Neural cell (in vitro differentiated cells): Measurements from ENCODE around the gene PAPSS2. TPM values are rescaled to one million over a fixed set of nuclear protein-coding genes. Genes with fewer than 3 reads are reported as not detected.
"Not testable (repeated sequence)": the region's sequence is repeated elsewhere in the genome, so short reads cannot be mapped to it uniquely, and the experiment has no call there.

Experiments
- H2AFZ ChIP-seq: fragments of 200-600, 300-800 bp; sonication (generic), shearing (Covaris generic); 2 replicates; pipeline ENCODE4 v1.6.0; 2014; ENCODE audit warnings: low read depth, mild to moderate bottlenecking, antibody characterized with exemption, low read length, moderate library complexity
- H3F3A ChIP-seq: fragments of 200-600 bp; shearing (Covaris generic); 2 replicates; pipeline ENCODE4 v1.6.1; 2016; ENCODE audit warnings: mild to moderate bottlenecking, moderate library complexity, mixed read lengths, antibody characterized with exemption, low read length; ENCODE audit not compliant: insufficient read depth, poor library complexity, severe bottlenecking
- H3K27ac ChIP-seq: fragments of 200-600, 300-800 bp; sonication (generic), shearing (Covaris generic); 2 replicates; pipeline ENCODE4 v1.5.1; 2014; ENCODE audit warnings: mild to moderate bottlenecking, low read length, moderate library complexity
- H3K27me3 ChIP-seq: fragments of 300-800, 200-600 bp; sonication (generic), shearing (Covaris generic); 2 replicates; pipeline ENCODE4 v1.6.0; 2014; ENCODE audit warnings: mild to moderate bottlenecking, low read depth, low read length, moderate library complexity; ENCODE audit not compliant: insufficient read depth
- H3K36me3 ChIP-seq: fragments of 300-800, 200-600 bp; sonication (generic), shearing (Covaris generic); 2 replicates; pipeline ENCODE4 v1.5.1; 2014; ENCODE audit warnings: mild to moderate bottlenecking, antibody characterized with exemption, low read length, moderate library complexity; ENCODE audit not compliant: insufficient read depth
- H3K4me2 ChIP-seq: fragments of 300-800, 200-600 bp; sonication (generic), shearing (Covaris generic); 2 replicates; pipeline ENCODE4 v1.6.0; 2014; ENCODE audit warnings: mild to moderate bottlenecking, low read length
- H3K4me3 ChIP-seq: fragments of 300-800, 200-600 bp; sonication (generic), shearing (Covaris generic); 2 replicates; pipeline ENCODE4 v1.5.1; 2014; ENCODE audit warnings: mild to moderate bottlenecking, low read length, moderate library complexity
- H3K79me2 ChIP-seq: fragments of 200-600 bp; shearing (Covaris generic); replicated peaks from 2 replicates; pipeline ENCODE4 v1.6.0; 2014; ENCODE audit warnings: mild to moderate bottlenecking, low read length, moderate library complexity; ENCODE audit not compliant: insufficient read depth
- H3K9ac ChIP-seq: fragments of 300-800, 200-600 bp; sonication (generic), shearing (Covaris generic); 2 replicates; pipeline ENCODE4 v1.6.1; 2016; ENCODE audit warnings: mild to moderate bottlenecking, low read length, mixed read lengths
- H3K9me2 ChIP-seq: fragments of 200-600 bp; shearing (Covaris generic); 2 replicates; pipeline ENCODE4 v1.6.1; 2016; ENCODE audit warnings: mild to moderate bottlenecking, low read length, mixed read lengths; ENCODE audit not compliant: insufficient read depth
- H3K9me3 ChIP-seq: fragments of 200-600, 300-800 bp; sonication (generic), shearing (Covaris generic); 2 replicates; pipeline ENCODE4 v1.6.1; 2016; ENCODE audit warnings: mild to moderate bottlenecking, mixed run types, low read length, moderate library complexity, mixed read lengths
- H4K20me1 ChIP-seq: fragments of 200-600 bp; shearing (Covaris generic); 2 replicates; pipeline ENCODE4 v1.6.1; 2016; ENCODE audit warnings: mild to moderate bottlenecking, mixed run types; ENCODE audit not compliant: insufficient read depth
- EP300 ChIP-seq: fragments of 450-650 bp; conservative IDR thresholded peaks from 2 replicates; pipeline ENCODE4 v1.6.1; 2014; ENCODE audit warnings: antibody characterized with exemption, mild to moderate bottlenecking, moderate library complexity; ENCODE audit not compliant: poor library complexity, severe bottlenecking
- EZH2 ChIP-seq: fragments of 200-600, 300-800 bp; shearing (Covaris generic), sonication (generic); IDR thresholded peaks from 2 replicates; pipeline ENCODE4 v1.6.1; 2014; ENCODE audit warnings: antibody characterized with exemption, low read length, borderline replicate concordance, mild to moderate bottlenecking; ENCODE audit not compliant: insufficient read depth, poor library complexity, severe bottlenecking
- MXI1 ChIP-seq: fragments of 450-650 bp; conservative IDR thresholded peaks from 2 replicates; pipeline ENCODE4 v1.6.1; 2014; ENCODE audit warnings: antibody characterized with exemption, mild to moderate bottlenecking; ENCODE audit not compliant: poor library complexity, severe bottlenecking
- POLR2AphosphoS5 ChIP-seq: IDR thresholded peaks from 2 replicates; pipeline ENCODE4 v1.6.1; 2012
- RAD21 ChIP-seq: fragments of 450-650 bp; conservative IDR thresholded peaks from 2 replicates; pipeline ENCODE4 v1.6.1; 2014; ENCODE audit warnings: antibody characterized with exemption, mild to moderate bottlenecking, moderate library complexity
- SMC3 ChIP-seq: fragments of 450-650 bp; conservative IDR thresholded peaks from 2 replicates; pipeline ENCODE4 v1.6.1; 2014; ENCODE audit warnings: antibody characterized with exemption, mild to moderate bottlenecking, moderate library complexity; ENCODE audit not compliant: poor library complexity
- TAF1 ChIP-seq: IDR thresholded peaks from 2 replicates; pipeline ENCODE4 v1.6.1; 2012; ENCODE audit warnings: low read depth
- polyA plus RNA-seq: library from polyadenylated mRNA; depleted of rRNA; stranded (reverse); fragments of >200 nt; gene quantifications from 2 replicates; pipeline ENCODE4 v1.2.3, GENCODE V29; 2014
- TF ChIP-seq, protein P1 (sequence below): fragments of 450-650 bp; IDR thresholded peaks from 2 replicates; pipeline ENCODE4 v1.5.1; 2014; ENCODE audit warnings: antibody characterized with exemption, mild to moderate bottlenecking, moderate library complexity; ENCODE audit not compliant: poor library complexity, severe bottlenecking
- TF ChIP-seq, protein P2 (sequence below): IDR thresholded peaks from 2 replicates; pipeline ENCODE4 v1.6.1; 2012; ENCODE audit warnings: borderline replicate concordance

Gene PAPSS2
- polyA plus RNA-seq, 1 donor from 2014 or later: 0.24 TPM

- no peaks in the 10 kb centered on the region for H3F3A ChIP-seq
- no peak overlapping the region for H3K4me3 ChIP-seq
- no peak overlapping the region for H3K4me2 ChIP-seq
- H3K27me3 ChIP-seq: no peaks in the 10 kb centered on the region
- H2AFZ ChIP-seq: no peak overlapping the region
- no peak overlapping the region for H3K9ac ChIP-seq
- no peak overlapping the region for H3K27ac ChIP-seq
- TF ChIP-seq EP300 (no peak), POLR2AphosphoS5 (no peak), EZH2 (no peak), RAD21 (no peak), TAF1 (no peak), MXI1 (no peak), SMC3 (no peak)
- TF ChIP-seq, protein P1, sequence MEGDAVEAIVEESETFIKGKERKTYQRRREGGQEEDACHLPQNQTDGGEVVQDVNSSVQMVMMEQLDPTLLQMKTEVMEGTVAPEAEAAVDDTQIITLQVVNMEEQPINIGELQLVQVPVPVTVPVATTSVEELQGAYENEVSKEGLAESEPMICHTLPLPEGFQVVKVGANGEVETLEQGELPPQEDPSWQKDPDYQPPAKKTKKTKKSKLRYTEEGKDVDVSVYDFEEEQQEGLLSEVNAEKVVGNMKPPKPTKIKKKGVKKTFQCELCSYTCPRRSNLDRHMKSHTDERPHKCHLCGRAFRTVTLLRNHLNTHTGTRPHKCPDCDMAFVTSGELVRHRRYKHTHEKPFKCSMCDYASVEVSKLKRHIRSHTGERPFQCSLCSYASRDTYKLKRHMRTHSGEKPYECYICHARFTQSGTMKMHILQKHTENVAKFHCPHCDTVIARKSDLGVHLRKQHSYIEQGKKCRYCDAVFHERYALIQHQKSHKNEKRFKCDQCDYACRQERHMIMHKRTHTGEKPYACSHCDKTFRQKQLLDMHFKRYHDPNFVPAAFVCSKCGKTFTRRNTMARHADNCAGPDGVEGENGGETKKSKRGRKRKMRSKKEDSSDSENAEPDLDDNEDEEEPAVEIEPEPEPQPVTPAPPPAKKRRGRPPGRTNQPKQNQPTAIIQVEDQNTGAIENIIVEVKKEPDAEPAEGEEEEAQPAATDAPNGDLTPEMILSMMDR: no peak
- TF ChIP-seq, protein P2, sequence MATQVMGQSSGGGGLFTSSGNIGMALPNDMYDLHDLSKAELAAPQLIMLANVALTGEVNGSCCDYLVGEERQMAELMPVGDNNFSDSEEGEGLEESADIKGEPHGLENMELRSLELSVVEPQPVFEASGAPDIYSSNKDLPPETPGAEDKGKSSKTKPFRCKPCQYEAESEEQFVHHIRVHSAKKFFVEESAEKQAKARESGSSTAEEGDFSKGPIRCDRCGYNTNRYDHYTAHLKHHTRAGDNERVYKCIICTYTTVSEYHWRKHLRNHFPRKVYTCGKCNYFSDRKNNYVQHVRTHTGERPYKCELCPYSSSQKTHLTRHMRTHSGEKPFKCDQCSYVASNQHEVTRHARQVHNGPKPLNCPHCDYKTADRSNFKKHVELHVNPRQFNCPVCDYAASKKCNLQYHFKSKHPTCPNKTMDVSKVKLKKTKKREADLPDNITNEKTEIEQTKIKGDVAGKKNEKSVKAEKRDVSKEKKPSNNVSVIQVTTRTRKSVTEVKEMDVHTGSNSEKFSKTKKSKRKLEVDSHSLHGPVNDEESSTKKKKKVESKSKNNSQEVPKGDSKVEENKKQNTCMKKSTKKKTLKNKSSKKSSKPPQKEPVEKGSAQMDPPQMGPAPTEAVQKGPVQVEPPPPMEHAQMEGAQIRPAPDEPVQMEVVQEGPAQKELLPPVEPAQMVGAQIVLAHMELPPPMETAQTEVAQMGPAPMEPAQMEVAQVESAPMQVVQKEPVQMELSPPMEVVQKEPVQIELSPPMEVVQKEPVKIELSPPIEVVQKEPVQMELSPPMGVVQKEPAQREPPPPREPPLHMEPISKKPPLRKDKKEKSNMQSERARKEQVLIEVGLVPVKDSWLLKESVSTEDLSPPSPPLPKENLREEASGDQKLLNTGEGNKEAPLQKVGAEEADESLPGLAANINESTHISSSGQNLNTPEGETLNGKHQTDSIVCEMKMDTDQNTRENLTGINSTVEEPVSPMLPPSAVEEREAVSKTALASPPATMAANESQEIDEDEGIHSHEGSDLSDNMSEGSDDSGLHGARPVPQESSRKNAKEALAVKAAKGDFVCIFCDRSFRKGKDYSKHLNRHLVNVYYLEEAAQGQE: no peak
- no peaks in the 10 kb centered on the region for H4K20me1 ChIP-seq
- no peaks in the 10 kb centered on the region for H3K9me2 ChIP-seq
- no peaks in the 10 kb centered on the region for H3K36me3 ChIP-seq
- H3K79me2 ChIP-seq: no peaks in the 10 kb centered on the region
- H3K9me3 ChIP-seq: no peaks in the 10 kb centered on the region
These were observed 84.9 kb downstream of the PAPSS2 start for GRCh38 chr10:87744606-87745005.

DNA sequence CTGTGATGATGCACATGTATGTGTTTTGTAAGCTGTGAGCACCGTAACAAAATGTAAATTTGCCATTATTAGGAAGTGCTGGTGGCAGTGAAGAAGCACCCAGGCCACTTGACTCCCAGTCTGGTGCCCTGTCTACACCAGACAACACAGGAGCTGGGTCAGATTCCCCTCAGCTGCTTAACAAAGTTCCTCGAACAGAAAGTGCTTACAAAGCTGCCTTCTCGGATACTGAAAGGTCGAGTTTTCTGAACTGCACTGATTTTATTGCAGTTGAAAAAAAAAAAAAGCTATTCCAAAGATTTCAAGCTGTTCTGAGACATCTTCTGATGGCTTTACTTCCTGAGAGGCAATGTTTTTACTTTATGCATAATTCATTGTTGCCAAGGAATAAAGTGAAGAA lies 87.2 kb downstream of the PAPSS2 start:
- no peak overlapping the region for H3K4me2 ChIP-seq
- H3K4me3 ChIP-seq: no peak overlapping the region
- H3K9me2 ChIP-seq: no peaks in the 10 kb centered on the region
- no peaks in the 10 kb centered on the region for H3K9me3 ChIP-seq
- H3K36me3 ChIP-seq: no peaks in the 10 kb centered on the region
- H2AFZ ChIP-seq: no peak overlapping the region
- no peak overlapping the region for H3K27ac ChIP-seq
- H4K20me1 ChIP-seq: no peaks in the 10 kb centered on the region
- no peaks in the 10 kb centered on the region for H3K27me3 ChIP-seq
- TF ChIP-seq POLR2AphosphoS5 (no peak), TAF1 (no peak), MXI1 (no peak), RAD21 (no peak)
- TF ChIP-seq, protein P2: no peak
- no peaks in the 10 kb centered on the region for H3F3A ChIP-seq
- no peaks in the 10 kb centered on the region for H3K79me2 ChIP-seq
- no peak overlapping the region for H3K9ac ChIP-seq

DNA sequence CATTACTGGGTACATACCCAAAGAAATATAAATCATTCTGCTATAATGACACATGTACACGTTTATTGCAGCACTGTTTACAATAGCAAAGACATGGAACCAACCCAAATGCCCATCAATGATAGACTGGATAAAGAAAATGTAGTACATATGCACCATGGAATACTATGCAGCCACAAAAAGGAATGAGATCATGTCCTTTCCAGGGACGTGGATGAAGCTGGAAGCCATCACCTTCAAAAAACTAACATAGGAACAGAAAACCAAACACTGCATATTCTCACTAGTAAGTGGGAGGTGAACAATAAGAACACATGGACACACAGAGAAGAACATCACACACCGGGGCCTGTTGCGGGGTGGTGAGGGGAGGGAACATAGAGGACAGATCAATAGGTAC lies 88.6 kb downstream of the PAPSS2 start:
- H3K27me3 ChIP-seq, H3F3A ChIP-seq, H3K36me3 ChIP-seq, H4K20me1 ChIP-seq, H3K27ac ChIP-seq, H3K4me3 ChIP-seq, H3K79me2 ChIP-seq, H3K9me2 ChIP-seq, H3K9ac ChIP-seq, H2AFZ ChIP-seq, H3K9me3 ChIP-seq, H3K4me2 ChIP-seq: not testable (repeated sequence)
